WTC11 (cell line): ENCODE measurements around the gene RBM42. TPM values are rescaled to one million over a fixed set of nuclear protein-coding genes. Genes with fewer than 3 reads are reported as not detected.
A peak's percentile ranks its signal among the peaks of the same experiment; 100 is the strongest.

ENCODE experiments used
- ATAC-seq: fragments of 200-7000 bp; cut with Tn5 transposase; 2 replicates; pipeline ENCODE4 v1.10.0; 2021; ENCODE audit warnings: mild to moderate bottlenecking, moderate library complexity
- CTCF ChIA-PET: fragments of 300-600 bp; sonication (Branson Sonifier 250); formaldehyde crosslinking; loops from one replicate; lab custom pipeline; 2021; ENCODE audit warnings: antibody characterized with exemption; lab: Charles Lee
- POLR2A ChIA-PET: fragments of 350-600 bp; sonication (Branson Sonifier 250); formaldehyde crosslinking; loops from one replicate; lab custom pipeline; 2021; ENCODE audit warnings: antibody characterized with exemption; lab: Charles Lee
- DNase-seq: peaks from one replicate; pipeline ENCODE4 v3.0.0; 2021; ENCODE audit warnings: low spot score
- H3K27ac Mint-ChIP-seq: 2 replicates; pipeline ENCODE4 v1.8.0; 2021; ENCODE audit warnings: mixed read lengths
- H3K27me3 Mint-ChIP-seq: 2 replicates; pipeline ENCODE4 v1.8.0; 2021; ENCODE audit warnings: low read depth, mild to moderate bottlenecking, moderate library complexity, mixed read lengths
- H3K36me3 Mint-ChIP-seq: 2 replicates; pipeline ENCODE4 v1.8.0; 2021; ENCODE audit warnings: mixed read lengths
- H3K4me1 Mint-ChIP-seq: 2 replicates; pipeline ENCODE4 v1.8.0; 2022; ENCODE audit warnings: mixed read lengths
- H3K4me3 Mint-ChIP-seq: 2 replicates; pipeline ENCODE4 v1.8.0; 2021; ENCODE audit warnings: mild to moderate bottlenecking, moderate library complexity, mixed read lengths
- H3K9me3 Mint-ChIP-seq: 2 replicates; pipeline ENCODE4 v1.8.0; 2021; ENCODE audit warnings: mixed read lengths
- CBFB ChIP-seq: sonication (generic); formaldehyde crosslinking; IDR thresholded peaks from 2 replicates; pipeline ENCODE4 v1.8.1; 2022; ENCODE audit warnings: mild to moderate bottlenecking, low read depth, missing genetic modification reagents
- FOXP1 ChIP-seq: sonication (generic); formaldehyde crosslinking; IDR thresholded peaks from 2 replicates; pipeline ENCODE4 v1.8.0; 2022; ENCODE audit warnings: missing genetic modification reagents, mild to moderate bottlenecking, moderate library complexity, borderline replicate concordance
- JAZF1 ChIP-seq: fragments of 250-450 bp; sonication (Bioruptor Pico); IDR thresholded peaks from 2 replicates; pipeline ENCODE4 v1.9.0; 2021; ENCODE audit warnings: moderate library complexity, mild to moderate bottlenecking, inconsistent platforms
- KAT7 ChIP-seq: sonication (generic); formaldehyde crosslinking; IDR thresholded peaks from 2 replicates; pipeline ENCODE4 v1.8.1; 2023; ENCODE audit warnings: missing genetic modification reagents, mild to moderate bottlenecking, borderline replicate concordance
- MXD4 ChIP-seq: fragments of 250-450 bp; sonication (Bioruptor Pico); IDR thresholded peaks from 2 replicates; pipeline ENCODE4 v1.8.0; 2021; ENCODE audit warnings: mild to moderate bottlenecking, moderate library complexity, borderline replicate concordance
- NR1H2 ChIP-seq: sonication (generic); formaldehyde crosslinking; IDR thresholded peaks from 2 replicates; pipeline ENCODE4 v1.9.0; 2021; ENCODE audit warnings: mild to moderate bottlenecking, moderate library complexity, missing genetic modification reagents
- NR2C2 ChIP-seq: sonication (generic); formaldehyde crosslinking; IDR thresholded peaks from 2 replicates; pipeline ENCODE4 v1.8.0; 2022; ENCODE audit warnings: mild to moderate bottlenecking, missing genetic modification reagents
- NR3C1 ChIP-seq: sonication (generic); formaldehyde crosslinking; conservative IDR thresholded peaks from 2 replicates; pipeline ENCODE4 v1.8.1; 2023; ENCODE audit warnings: low read depth, mild to moderate bottlenecking, missing genetic modification reagents
- SOX15 ChIP-seq: fragments of 250-450 bp; sonication (Bioruptor Pico); IDR thresholded peaks from 2 replicates; pipeline ENCODE4 v1.9.0; 2021; ENCODE audit warnings: mild to moderate bottlenecking
- TCF7 ChIP-seq: sonication (generic); formaldehyde crosslinking; IDR thresholded peaks from 2 replicates; pipeline ENCODE4 v1.8.0; 2022; ENCODE audit warnings: mild to moderate bottlenecking, low read depth, missing genetic modification reagents, moderate library complexity
- TEAD1 ChIP-seq: sonication (generic); formaldehyde crosslinking; IDR thresholded peaks from 2 replicates; pipeline ENCODE4 v1.8.0; 2022; ENCODE audit warnings: mild to moderate bottlenecking, missing genetic modification reagents
- TP53 ChIP-seq: sonication (generic); formaldehyde crosslinking; IDR thresholded peaks from 2 replicates; pipeline ENCODE4 v1.8.1; 2023; ENCODE audit warnings: mild to moderate bottlenecking, missing genetic modification reagents
- ZBTB21 ChIP-seq: sonication (generic); formaldehyde crosslinking; IDR thresholded peaks from 2 replicates; pipeline ENCODE4 v1.8.1; 2023; ENCODE audit warnings: mild to moderate bottlenecking, missing genetic modification reagents, borderline replicate concordance
- ZNF138 ChIP-seq: sonication (generic); formaldehyde crosslinking; conservative IDR thresholded peaks from 2 replicates; pipeline ENCODE4 v1.8.1; 2022; ENCODE audit warnings: mild to moderate bottlenecking, moderate library complexity, missing genetic modification reagents
- ZNF671 ChIP-seq: fragments of 250-450 bp; sonication (Bioruptor Pico); IDR thresholded peaks from 2 replicates; pipeline ENCODE4 v1.8.0; 2021; ENCODE audit warnings: mild to moderate bottlenecking
- total RNA-seq: library from RNA; stranded (reverse); gene quantifications from 3 replicates; pipeline ENCODE4 v1.2.3, GENCODE V29; 2021
- TF ChIP-seq, protein P1 (sequence below): fragments of 200-600 bp; IDR thresholded peaks from 2 replicates; pipeline ENCODE4 v1.8.0; 2022; ENCODE audit warnings: antibody characterized with exemption
- TF ChIP-seq, protein P2 (sequence below): sonication (generic); formaldehyde crosslinking; conservative IDR thresholded peaks from 2 replicates; pipeline ENCODE4 v1.8.1; 2022; ENCODE audit warnings: mild to moderate bottlenecking, missing genetic modification reagents
- TF ChIP-seq, protein P3 (sequence below): fragments of 250-450 bp; sonication (Bioruptor Pico); IDR thresholded peaks from 2 replicates; pipeline ENCODE4 v1.9.0; 2021; ENCODE audit warnings: mild to moderate bottlenecking
- TF ChIP-seq, protein P4 (sequence below): fragments of 250-450 bp; sonication (Bioruptor Pico); IDR thresholded peaks from 2 replicates; pipeline ENCODE4 v1.9.0; 2021; ENCODE audit warnings: mild to moderate bottlenecking, borderline replicate concordance
- TF ChIP-seq, protein P5 (sequence below): sonication (generic); formaldehyde crosslinking; IDR thresholded peaks from 2 replicates; pipeline ENCODE4 v1.8.0; 2022; ENCODE audit warnings: mild to moderate bottlenecking, missing genetic modification reagents

The RBM42 gene
- total RNA-seq, 1 experiment from 2014 or later, result 94.9 TPM

DNA sequence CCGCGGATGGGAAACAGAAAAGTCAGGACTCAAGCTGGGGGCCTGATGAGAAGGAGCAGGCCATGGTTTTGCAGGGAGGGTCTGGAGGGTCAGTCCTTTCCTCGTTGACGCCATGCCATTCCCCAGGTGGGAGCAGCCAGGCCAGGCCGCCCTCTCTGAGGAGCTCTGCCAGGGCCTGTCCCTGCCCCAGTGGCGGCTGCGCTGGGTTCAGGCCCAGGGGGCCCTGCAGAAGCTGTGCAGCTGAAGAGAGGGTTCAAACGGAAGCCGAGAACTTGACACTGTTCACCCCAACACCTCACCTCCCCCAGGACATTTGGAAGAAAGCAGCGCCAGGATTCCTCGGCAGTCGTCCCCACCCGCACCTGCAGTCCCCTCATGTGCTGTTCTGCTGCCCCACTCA lies 6.1 kb upstream of the RBM42 start:
- Mint-ChIP-seq H3K9me3 (no peaks in the 10 kb centered on the region), H3K4me1 (no peaks in the 10 kb centered on the region)
- CTCF ChIA-PET, result interaction anchor here (1.2 kb wide), 1 partner anchor 74 kb away, joined by 3 read pairs; no protein-coding TSS in a partner anchor

DNA sequence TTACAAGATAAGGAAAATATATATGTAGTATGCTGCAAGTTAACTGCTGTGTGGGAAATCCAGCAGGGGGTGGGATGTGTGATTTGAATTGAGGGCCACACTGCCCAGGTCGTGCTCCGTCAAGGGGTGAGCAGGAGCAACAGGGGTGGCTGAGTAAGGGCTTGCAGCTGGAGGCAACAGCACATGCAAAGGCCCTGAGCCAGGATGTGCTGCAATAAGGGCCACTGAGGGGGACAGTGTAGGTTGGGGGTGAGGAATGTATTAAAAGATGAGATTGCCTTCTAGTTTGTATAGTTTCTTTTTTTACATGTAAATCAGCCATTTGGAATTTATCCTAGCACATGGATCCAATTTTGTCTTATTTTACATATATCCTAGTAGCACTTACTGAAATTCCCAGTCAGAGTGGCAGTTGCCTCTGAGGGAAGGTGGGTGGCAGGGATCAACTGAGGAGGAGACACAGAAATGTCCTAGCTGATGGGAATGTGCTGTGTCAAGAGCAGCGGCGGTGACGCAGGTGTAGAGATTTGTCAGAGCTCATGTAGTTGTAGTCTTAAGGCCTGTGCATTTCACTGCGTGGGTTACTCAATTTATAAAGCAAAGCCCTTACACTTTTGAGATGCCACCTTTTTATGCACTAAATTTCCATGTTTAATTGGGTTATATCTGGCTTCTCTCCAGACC lies 5.4 kb upstream of the RBM42 start:
- Mint-ChIP-seq H3K27ac (no peak overlapping the region), H3K9me3 (no peaks in the 10 kb centered on the region), H3K4me1 (peaks cover 5% of the 10 kb centered on the region), H3K4me3 (no peak overlapping the region), H3K36me3 (no peaks in the 10 kb centered on the region; the same call in 1 of the 2 replicates), H3K27me3 (no peaks in the 10 kb centered on the region)
- ChIA-PET POLR2A (no interaction called here), CTCF (interaction anchor here (0.6 to 1.2 kb wide), 3 partner anchors 11 to 489 kb away, joined by 3 to 4 read pairs (median 3); partner anchors contain the start of genes HAUS5 and LGI4)
- TF ChIP-seq, protein P1, sequence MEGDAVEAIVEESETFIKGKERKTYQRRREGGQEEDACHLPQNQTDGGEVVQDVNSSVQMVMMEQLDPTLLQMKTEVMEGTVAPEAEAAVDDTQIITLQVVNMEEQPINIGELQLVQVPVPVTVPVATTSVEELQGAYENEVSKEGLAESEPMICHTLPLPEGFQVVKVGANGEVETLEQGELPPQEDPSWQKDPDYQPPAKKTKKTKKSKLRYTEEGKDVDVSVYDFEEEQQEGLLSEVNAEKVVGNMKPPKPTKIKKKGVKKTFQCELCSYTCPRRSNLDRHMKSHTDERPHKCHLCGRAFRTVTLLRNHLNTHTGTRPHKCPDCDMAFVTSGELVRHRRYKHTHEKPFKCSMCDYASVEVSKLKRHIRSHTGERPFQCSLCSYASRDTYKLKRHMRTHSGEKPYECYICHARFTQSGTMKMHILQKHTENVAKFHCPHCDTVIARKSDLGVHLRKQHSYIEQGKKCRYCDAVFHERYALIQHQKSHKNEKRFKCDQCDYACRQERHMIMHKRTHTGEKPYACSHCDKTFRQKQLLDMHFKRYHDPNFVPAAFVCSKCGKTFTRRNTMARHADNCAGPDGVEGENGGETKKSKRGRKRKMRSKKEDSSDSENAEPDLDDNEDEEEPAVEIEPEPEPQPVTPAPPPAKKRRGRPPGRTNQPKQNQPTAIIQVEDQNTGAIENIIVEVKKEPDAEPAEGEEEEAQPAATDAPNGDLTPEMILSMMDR, result no peak
- TF ChIP-seq FOXP1, result no peak
- TF ChIP-seq TEAD1 (CRISPR knock-in tag), result no peak
- TF ChIP-seq, protein P2, sequence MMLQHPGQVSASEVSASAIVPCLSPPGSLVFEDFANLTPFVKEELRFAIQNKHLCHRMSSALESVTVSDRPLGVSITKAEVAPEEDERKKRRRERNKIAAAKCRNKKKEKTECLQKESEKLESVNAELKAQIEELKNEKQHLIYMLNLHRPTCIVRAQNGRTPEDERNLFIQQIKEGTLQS, result no peak
- TF ChIP-seq TP53 (CRISPR knock-in tag), result no peak
- no peak for TF ChIP-seq NR1H2 (CRISPR knock-in tag)
- no peak for TF ChIP-seq TCF7
- DNase-seq (no peak), ATAC-seq (no peak)

More for the DNA sequence above, 6.1 kb upstream of the RBM42 start:
- no peak for DNase-seq
- H3K27ac Mint-ChIP-seq, result peak overlapping the region; percentile 21; the same call in 1 of the 2 replicates
- ATAC-seq, result no peak
- H3K36me3 Mint-ChIP-seq, result no peaks in the 10 kb centered on the region; the same call in 1 of the 2 replicates
- H3K27me3 Mint-ChIP-seq, result no peaks in the 10 kb centered on the region
- POLR2A ChIA-PET, result no interaction called here
- TF ChIP-seq NR1H2 (CRISPR knock-in tag) (no peak), SOX15 (CRISPR knock-in tag) (no peak), ZNF671 (CRISPR knock-in tag) (no peak), KAT7 (CRISPR knock-in tag) (no peak)
- TF ChIP-seq, protein P3, sequence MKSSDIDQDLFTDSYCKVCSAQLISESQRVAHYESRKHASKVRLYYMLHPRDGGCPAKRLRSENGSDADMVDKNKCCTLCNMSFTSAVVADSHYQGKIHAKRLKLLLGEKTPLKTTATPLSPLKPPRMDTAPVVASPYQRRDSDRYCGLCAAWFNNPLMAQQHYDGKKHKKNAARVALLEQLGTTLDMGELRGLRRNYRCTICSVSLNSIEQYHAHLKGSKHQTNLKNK (CRISPR knock-in tag), result no peak
- H3K4me3 Mint-ChIP-seq, result no peak overlapping the region

DNA sequence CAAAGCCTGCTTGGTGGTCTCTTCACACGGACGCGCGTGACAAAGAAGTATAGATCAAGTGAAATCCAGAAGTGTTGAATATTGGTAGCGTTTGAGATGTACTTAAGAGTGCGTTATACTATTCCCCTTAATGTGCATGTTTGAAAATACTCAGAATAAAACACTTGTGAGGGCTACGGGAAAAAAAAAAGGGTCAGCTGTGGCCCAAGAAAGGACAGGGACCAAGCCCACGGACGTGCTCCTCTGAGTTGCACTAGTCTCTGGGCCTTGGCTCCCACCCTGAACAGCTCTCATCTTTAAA lies 622 bp upstream of the RBM42 start:
- Mint-ChIP-seq H3K36me3 (peaks cover 24% of the 10 kb centered on the region), H3K4me1 (peaks cover 7% of the 10 kb centered on the region), H3K9me3 (no peaks in the 10 kb centered on the region), H3K4me3 (peak overlapping the region; percentile 95), H3K27ac (peak overlapping the region; percentile 95), H3K27me3 (no peaks in the 10 kb centered on the region)
- TF ChIP-seq FOXP1 (no peak), NR3C1 (CRISPR knock-in tag) (no peak), ZNF138 (no peak), JAZF1 (CRISPR knock-in tag) (no peak), CBFB (no peak), ZBTB21 (no peak), MXD4 (no peak), NR2C2 (no peak)
- TF ChIP-seq, protein P4, sequence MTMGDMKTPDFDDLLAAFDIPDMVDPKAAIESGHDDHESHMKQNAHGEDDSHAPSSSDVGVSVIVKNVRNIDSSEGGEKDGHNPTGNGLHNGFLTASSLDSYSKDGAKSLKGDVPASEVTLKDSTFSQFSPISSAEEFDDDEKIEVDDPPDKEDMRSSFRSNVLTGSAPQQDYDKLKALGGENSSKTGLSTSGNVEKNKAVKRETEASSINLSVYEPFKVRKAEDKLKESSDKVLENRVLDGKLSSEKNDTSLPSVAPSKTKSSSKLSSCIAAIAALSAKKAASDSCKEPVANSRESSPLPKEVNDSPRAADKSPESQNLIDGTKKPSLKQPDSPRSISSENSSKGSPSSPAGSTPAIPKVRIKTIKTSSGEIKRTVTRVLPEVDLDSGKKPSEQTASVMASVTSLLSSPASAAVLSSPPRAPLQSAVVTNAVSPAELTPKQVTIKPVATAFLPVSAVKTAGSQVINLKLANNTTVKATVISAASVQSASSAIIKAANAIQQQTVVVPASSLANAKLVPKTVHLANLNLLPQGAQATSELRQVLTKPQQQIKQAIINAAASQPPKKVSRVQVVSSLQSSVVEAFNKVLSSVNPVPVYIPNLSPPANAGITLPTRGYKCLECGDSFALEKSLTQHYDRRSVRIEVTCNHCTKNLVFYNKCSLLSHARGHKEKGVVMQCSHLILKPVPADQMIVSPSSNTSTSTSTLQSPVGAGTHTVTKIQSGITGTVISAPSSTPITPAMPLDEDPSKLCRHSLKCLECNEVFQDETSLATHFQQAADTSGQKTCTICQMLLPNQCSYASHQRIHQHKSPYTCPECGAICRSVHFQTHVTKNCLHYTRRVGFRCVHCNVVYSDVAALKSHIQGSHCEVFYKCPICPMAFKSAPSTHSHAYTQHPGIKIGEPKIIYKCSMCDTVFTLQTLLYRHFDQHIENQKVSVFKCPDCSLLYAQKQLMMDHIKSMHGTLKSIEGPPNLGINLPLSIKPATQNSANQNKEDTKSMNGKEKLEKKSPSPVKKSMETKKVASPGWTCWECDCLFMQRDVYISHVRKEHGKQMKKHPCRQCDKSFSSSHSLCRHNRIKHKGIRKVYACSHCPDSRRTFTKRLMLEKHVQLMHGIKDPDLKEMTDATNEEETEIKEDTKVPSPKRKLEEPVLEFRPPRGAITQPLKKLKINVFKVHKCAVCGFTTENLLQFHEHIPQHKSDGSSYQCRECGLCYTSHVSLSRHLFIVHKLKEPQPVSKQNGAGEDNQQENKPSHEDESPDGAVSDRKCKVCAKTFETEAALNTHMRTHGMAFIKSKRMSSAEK (CRISPR knock-in tag), result no peak
- TF ChIP-seq, protein P5, sequence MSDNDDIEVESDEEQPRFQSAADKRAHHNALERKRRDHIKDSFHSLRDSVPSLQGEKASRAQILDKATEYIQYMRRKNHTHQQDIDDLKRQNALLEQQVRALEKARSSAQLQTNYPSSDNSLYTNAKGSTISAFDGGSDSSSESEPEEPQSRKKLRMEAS (CRISPR knock-in tag), result no peak
- ChIA-PET POLR2A (no interaction called here), CTCF (interaction anchor here (0.7 kb wide), 1 partner anchor 8 kb away, joined by 3 read pairs; no protein-coding TSS in a partner anchor)
- DNase-seq (no peak), ATAC-seq (no peak)
